HCT116 (cell line): ENCODE results near the gene LTBR. TPM values are rescaled to one million over a fixed set of nuclear protein-coding genes. Genes with fewer than 3 reads are reported as not detected.

Experiments
- ATAC-seq: fragments of 200-7000 bp; cut with Tn5 transposase; 2 replicates; pipeline ENCODE4 v1.9.1; 2020; ENCODE audit warnings: mild to moderate bottlenecking, moderate library complexity
- BruUV-seq: library from RNA; stranded (reverse); fragments of 400-500 nt; replicated peaks from 2 replicates; lab custom pipeline; 2021; lab: Mats Ljungman, UMichigan
- CTCF ChIA-PET: fragments of 300-600 bp; sonication (Branson Sonifier 250); formaldehyde crosslinking; loops from one replicate; lab custom pipeline; 2021; ENCODE audit warnings: antibody characterized with exemption; lab: Charles Lee
- POLR2A ChIA-PET: fragments of 300-600, 350-600 bp; sonication (Branson Sonifier 250); formaldehyde crosslinking; loops from one replicate; lab custom pipeline; 2021; ENCODE audit warnings: antibody characterized with exemption; lab: Charles Lee
- RAD21 ChIA-PET, 2 experiments: fragments of 300-600 bp; sonication (Branson Sonifier 250); formaldehyde crosslinking; loops; one replicate each; lab custom pipeline; 2023; ENCODE audit warnings: low total read pairs in 2 of 2; ENCODE audit not compliant: uncharacterized antibody in 2 of 2, unreplicated experiment in 2 of 2, low non-redundant PET in 1 of 2; lab: Charles Lee
- DNase-seq: peaks from one replicate; pipeline ENCODE4 v3.0.0-alpha.2; 2010; ENCODE audit warnings: low read depth, low spot score
- H2AFZ ChIP-seq: fragments of 200-600 bp; shearing (Covaris generic), sonication (generic); 2 replicates; pipeline ENCODE4 v1.6.1; 2017; ENCODE audit warnings: low read depth, mixed run types, mixed read lengths, antibody characterized with exemption, low read length; ENCODE audit not compliant: poor library complexity, severe bottlenecking
- H3K27ac ChIP-seq: 2 replicates; pipeline ENCODE4 v1.5.1; 2012; ENCODE audit warnings: low read depth, low read length
- H3K27me3 ChIP-seq: fragments of 200-600 bp; sonication (generic); 2 replicates; pipeline ENCODE4 v1.6.1; 2016; ENCODE audit warnings: mixed run types, low read length, mixed read lengths; ENCODE audit not compliant: insufficient read depth
- H3K36me3 ChIP-seq, 2 experiments: fragments of 200-500 bp in 1 of 2; fragments of 200-600 bp in 1 of 2; sonication (Bioruptor generic) in 1 of 2; sonication (generic) in 1 of 2; 2 replicates each; pipeline versions ENCODE4 v1.5.1 to v1.6.1; 2014 to 2016; ENCODE audit warnings: low read length in 2 of 2, inconsistent platforms in 1 of 2, mixed read lengths in 1 of 2, mixed run types in 1 of 2; ENCODE audit not compliant: insufficient read depth in 2 of 2, control insufficient read depth in 1 of 2
- H3K4me1 ChIP-seq, 2 experiments: fragments of 200-600 bp in 1 of 2; sonication (generic) in 1 of 2; 2 replicates each; pipeline versions ENCODE4 v1.5.1 to v1.6.1; 2012 to 2017; ENCODE audit warnings: low read length in 2 of 2, inconsistent platforms in 1 of 2, mild to moderate bottlenecking in 1 of 2, mixed read lengths in 1 of 2, mixed run types in 1 of 2, moderate library complexity in 1 of 2; ENCODE audit not compliant: insufficient read depth in 2 of 2, control insufficient read depth in 1 of 2
- H3K4me2 ChIP-seq: fragments of 200-600 bp; sonication (generic); 2 replicates; pipeline ENCODE4 v1.6.1; 2017; ENCODE audit warnings: mixed run types, low read length, mixed read lengths
- H3K4me3 ChIP-seq, 2 experiments: fragments of 200-600 bp in 1 of 2; sonication (generic) in 1 of 2; replicated peaks in 1 of 2; 2 replicates each; pipeline ENCODE4 v1.5.1; 2011 to 2016; ENCODE audit warnings: low read length in 2 of 2, control low read depth in 1 of 2, low read depth in 1 of 2, mild to moderate bottlenecking in 1 of 2, mixed read lengths in 1 of 2, mixed run types in 1 of 2
- H3K79me2 ChIP-seq: fragments of 200-600 bp; sonication (generic); 2 replicates; pipeline ENCODE4 v1.6.1; 2017; ENCODE audit warnings: mild to moderate bottlenecking, mixed run types, low read length, moderate library complexity, mixed read lengths; ENCODE audit not compliant: insufficient read depth
- H3K9ac ChIP-seq: fragments of 200-600 bp; sonication (generic); 2 replicates; pipeline ENCODE4 v1.6.1; 2016; ENCODE audit warnings: low read length, mixed read lengths
- H3K9me2 ChIP-seq: fragments of 200-600 bp; sonication (generic), shearing (Covaris generic); 2 replicates; pipeline ENCODE4 v1.6.1; 2017; ENCODE audit warnings: mixed run types, mild to moderate bottlenecking, moderate library complexity; ENCODE audit not compliant: insufficient read depth
- H3K9me3 ChIP-seq, 2 experiments: fragments of 200-500 bp in 1 of 2; fragments of 200-600 bp in 1 of 2; sonication (Bioruptor generic) in 1 of 2; sonication (generic) in 1 of 2; 2 replicates each; pipeline ENCODE4 v1.6.1; 2014 to 2017; ENCODE audit warnings: low read length in 2 of 2, mixed read lengths in 2 of 2, inconsistent platforms in 1 of 2, low read depth in 1 of 2, mild to moderate bottlenecking in 1 of 2, mixed run types in 1 of 2, moderate library complexity in 1 of 2; ENCODE audit not compliant: control insufficient read depth in 1 of 2, insufficient read depth in 1 of 2
- H4K20me1 ChIP-seq: fragments of 200-600 bp; sonication (generic), shearing (Covaris generic); 2 replicates; pipeline ENCODE4 v1.6.1; 2017; ENCODE audit warnings: mixed run types, mild to moderate bottlenecking, moderate library complexity; ENCODE audit not compliant: insufficient read depth
- RAD21 ChIP-seq: IDR thresholded peaks from 2 replicates; pipeline ENCODE4 v1.6.1; 2012; ENCODE audit warnings: low read depth, mild to moderate bottlenecking
- ZBTB33 ChIP-seq: IDR thresholded peaks from 2 replicates; pipeline ENCODE4 v1.6.1; 2011; ENCODE audit warnings: mild to moderate bottlenecking, low read length, moderate library complexity; ENCODE audit not compliant: insufficient replicate concordance; ENCODE audit errors: extremely low read depth
- ZFX ChIP-seq: fragments of 450-650 bp; IDR thresholded peaks from 2 replicates; pipeline ENCODE4 v1.6.1; 2017
- intact Hi-C: fragments of 100-400 bp; cut with micrococcal nuclease; formaldehyde crosslinking; loops from 2 replicates; pipeline ENCODE4 v1.10.0; 2022
- total RNA-seq: library from RNA; stranded (reverse); gene quantifications from one replicate; pipeline ENCODE4 v1.2.1, GENCODE V29; 2021; ENCODE audit not compliant: unreplicated experiment

LTBR gene
- total RNA-seq, 1 experiment from 2014 or later: 128 TPM

- H3K9me2 ChIP-seq: no peaks in the 10 kb centered on the region
- 0 out of 4 replicates have a peak, but pooled peaks cover 0 to 12% of the 10 kb centered on the region in 2 experiments for H3K36me3 ChIP-seq
- ChIA-PET POLR2A (interaction anchor here (0.7 to 3.8 kb wide), 4 partner anchors 9 to 162 kb away, joined by 4 to 29 read pairs (median 12); partner anchors contain the start of genes GAPDH and LTBR), RAD21 (interaction anchor here (0.6 to 1.8 kb wide), 2 partner anchors 36 to 45 kb away, joined by 3 to 4 read pairs; no protein-coding TSS in a partner anchor), CTCF (interaction anchor here (0.9 to 1.3 kb wide), 2 partner anchors 17 to 93 kb away, joined by 3 read pairs; no protein-coding TSS in a partner anchor)
- no peaks in the 10 kb centered on the region for H4K20me1 ChIP-seq
- H3K9ac ChIP-seq: peak overlapping the region; percentile 73
- intact Hi-C loops: no loop called here
- H3K9me3 ChIP-seq: no peaks in the 10 kb centered on the region
- peak overlapping the region; percentile 54 to 58 for H3K4me3 ChIP-seq
- H3K4me2 ChIP-seq: peak overlapping the region; percentile 91
- H3K79me2 ChIP-seq: peaks cover 62% of the 10 kb centered on the region
- DNase-seq (peak; percentile 90), ATAC-seq (peak; percentile 48)
- no peak overlapping the region for H2AFZ ChIP-seq
- TF ChIP-seq RAD21: no peak
- peak; percentile 36 for TF ChIP-seq ZBTB33
- TF ChIP-seq ZFX: peak; percentile 66
- TF ChIP-seq, all 23 proteins: peak for 2
- peak overlapping the region; percentile 100 for H3K27ac ChIP-seq
- BruUV-seq: no TSS peak
- H3K27me3 ChIP-seq: no peaks in the 10 kb centered on the region
- peaks cover 84 to 99% of the 10 kb centered on the region in 2 experiments for H3K4me1 ChIP-seq
Observed at GRCh38 chr12:6372403-6373003, 11.5 kb upstream of the LTBR start.
